HCT116 (cell line): ENCODE measurements around the gene MYADML2. TPM values are rescaled to one million over a fixed set of nuclear protein-coding genes. Genes with fewer than 3 reads are reported as not detected.

Experiments
- ATAC-seq: fragments of 200-7000 bp; cut with Tn5 transposase; 2 replicates; pipeline ENCODE4 v1.9.1; 2020; ENCODE audit warnings: mild to moderate bottlenecking, moderate library complexity
- BruUV-seq: library from RNA; stranded (reverse); fragments of 400-500 nt; replicated peaks from 2 replicates; lab custom pipeline; 2021; lab: Mats Ljungman, UMichigan
- CTCF ChIA-PET: fragments of 300-600 bp; sonication (Branson Sonifier 250); formaldehyde crosslinking; loops from one replicate; lab custom pipeline; 2021; ENCODE audit warnings: antibody characterized with exemption; lab: Charles Lee
- POLR2A ChIA-PET: fragments of 300-600, 350-600 bp; sonication (Branson Sonifier 250); formaldehyde crosslinking; loops from one replicate; lab custom pipeline; 2021; ENCODE audit warnings: antibody characterized with exemption; lab: Charles Lee
- RAD21 ChIA-PET, 2 experiments: fragments of 300-600 bp; sonication (Branson Sonifier 250); formaldehyde crosslinking; loops; one replicate each; lab custom pipeline; 2023; ENCODE audit warnings: low total read pairs in 2 of 2; ENCODE audit not compliant: uncharacterized antibody in 2 of 2, unreplicated experiment in 2 of 2, low non-redundant PET in 1 of 2; lab: Charles Lee
- DNase-seq: peaks from one replicate; pipeline ENCODE4 v3.0.0-alpha.2; 2010; ENCODE audit warnings: low read depth, low spot score
- H2AFZ ChIP-seq: fragments of 200-600 bp; shearing (Covaris generic), sonication (generic); 2 replicates; pipeline ENCODE4 v1.6.1; 2017; ENCODE audit warnings: low read depth, mixed run types, mixed read lengths, antibody characterized with exemption, low read length; ENCODE audit not compliant: poor library complexity, severe bottlenecking
- H3K27ac ChIP-seq: 2 replicates; pipeline ENCODE4 v1.5.1; 2012; ENCODE audit warnings: low read depth, low read length
- H3K27me3 ChIP-seq: fragments of 200-600 bp; sonication (generic); 2 replicates; pipeline ENCODE4 v1.6.1; 2016; ENCODE audit warnings: mixed run types, low read length, mixed read lengths; ENCODE audit not compliant: insufficient read depth
- H3K36me3 ChIP-seq, 2 experiments: fragments of 200-500 bp in 1 of 2; fragments of 200-600 bp in 1 of 2; sonication (Bioruptor generic) in 1 of 2; sonication (generic) in 1 of 2; 2 replicates each; pipeline versions ENCODE4 v1.5.1 to v1.6.1; 2014 to 2016; ENCODE audit warnings: low read length in 2 of 2, inconsistent platforms in 1 of 2, mixed read lengths in 1 of 2, mixed run types in 1 of 2; ENCODE audit not compliant: insufficient read depth in 2 of 2, control insufficient read depth in 1 of 2
- H3K4me1 ChIP-seq, 2 experiments: fragments of 200-600 bp in 1 of 2; sonication (generic) in 1 of 2; 2 replicates each; pipeline versions ENCODE4 v1.5.1 to v1.6.1; 2012 to 2017; ENCODE audit warnings: low read length in 2 of 2, inconsistent platforms in 1 of 2, mild to moderate bottlenecking in 1 of 2, mixed read lengths in 1 of 2, mixed run types in 1 of 2, moderate library complexity in 1 of 2; ENCODE audit not compliant: insufficient read depth in 2 of 2, control insufficient read depth in 1 of 2
- H3K4me2 ChIP-seq: fragments of 200-600 bp; sonication (generic); 2 replicates; pipeline ENCODE4 v1.6.1; 2017; ENCODE audit warnings: mixed run types, low read length, mixed read lengths
- H3K4me3 ChIP-seq, 2 experiments: fragments of 200-600 bp in 1 of 2; sonication (generic) in 1 of 2; replicated peaks in 1 of 2; 2 replicates each; pipeline ENCODE4 v1.5.1; 2011 to 2016; ENCODE audit warnings: low read length in 2 of 2, control low read depth in 1 of 2, low read depth in 1 of 2, mild to moderate bottlenecking in 1 of 2, mixed read lengths in 1 of 2, mixed run types in 1 of 2
- H3K79me2 ChIP-seq: fragments of 200-600 bp; sonication (generic); 2 replicates; pipeline ENCODE4 v1.6.1; 2017; ENCODE audit warnings: mild to moderate bottlenecking, mixed run types, low read length, moderate library complexity, mixed read lengths; ENCODE audit not compliant: insufficient read depth
- H3K9ac ChIP-seq: fragments of 200-600 bp; sonication (generic); 2 replicates; pipeline ENCODE4 v1.6.1; 2016; ENCODE audit warnings: low read length, mixed read lengths
- H3K9me2 ChIP-seq: fragments of 200-600 bp; sonication (generic), shearing (Covaris generic); 2 replicates; pipeline ENCODE4 v1.6.1; 2017; ENCODE audit warnings: mixed run types, mild to moderate bottlenecking, moderate library complexity; ENCODE audit not compliant: insufficient read depth
- H3K9me3 ChIP-seq, 2 experiments: fragments of 200-500 bp in 1 of 2; fragments of 200-600 bp in 1 of 2; sonication (Bioruptor generic) in 1 of 2; sonication (generic) in 1 of 2; 2 replicates each; pipeline ENCODE4 v1.6.1; 2014 to 2017; ENCODE audit warnings: low read length in 2 of 2, mixed read lengths in 2 of 2, inconsistent platforms in 1 of 2, low read depth in 1 of 2, mild to moderate bottlenecking in 1 of 2, mixed run types in 1 of 2, moderate library complexity in 1 of 2; ENCODE audit not compliant: control insufficient read depth in 1 of 2, insufficient read depth in 1 of 2
- H4K20me1 ChIP-seq: fragments of 200-600 bp; sonication (generic), shearing (Covaris generic); 2 replicates; pipeline ENCODE4 v1.6.1; 2017; ENCODE audit warnings: mixed run types, mild to moderate bottlenecking, moderate library complexity; ENCODE audit not compliant: insufficient read depth
- CBX3 ChIP-seq: IDR thresholded peaks from 2 replicates; pipeline ENCODE4 v1.6.1; 2012; ENCODE audit warnings: low read depth
- CEBPB ChIP-seq: IDR thresholded peaks from 2 replicates; pipeline ENCODE4 v1.6.1; 2012; ENCODE audit warnings: low read depth
- EGR1 ChIP-seq: IDR thresholded peaks from 2 replicates; pipeline ENCODE4 v1.6.1; 2012; ENCODE audit warnings: low read depth
- ELF1 ChIP-seq: IDR thresholded peaks from 2 replicates; pipeline ENCODE4 v1.6.1; 2012; ENCODE audit warnings: low read depth, borderline replicate concordance
- EZH2 ChIP-seq: fragments of 200-600 bp; sonication (generic); IDR thresholded peaks from 2 replicates; pipeline ENCODE4 v1.6.1; 2017; ENCODE audit warnings: antibody characterized with exemption, mixed run types
- POLR2A ChIP-seq: IDR thresholded peaks from 2 replicates; pipeline ENCODE4 v1.7.0; 2011; ENCODE audit warnings: borderline replicate concordance; ENCODE audit not compliant: insufficient read depth, insufficient read length; ENCODE audit errors: extremely low read depth
- POLR2AphosphoS5 ChIP-seq: IDR thresholded peaks from 2 replicates; pipeline ENCODE4 v1.6.1; 2011; ENCODE audit warnings: mild to moderate bottlenecking, low read depth, low read length, moderate library complexity
- SP1 ChIP-seq: IDR thresholded peaks from 2 replicates; pipeline ENCODE4 v1.6.1; 2012; ENCODE audit warnings: low read depth
- SRF ChIP-seq: IDR thresholded peaks from 2 replicates; pipeline ENCODE4 v1.6.1; 2012; ENCODE audit warnings: low read depth
- TCF7L2 ChIP-seq: IDR thresholded peaks from 2 replicates; pipeline ENCODE4 v1.7.0; 2011; ENCODE audit warnings: borderline replicate concordance, inconsistent platforms; ENCODE audit not compliant: insufficient read depth, insufficient read length; ENCODE audit errors: extremely low read depth
- intact Hi-C: fragments of 100-400 bp; cut with micrococcal nuclease; formaldehyde crosslinking; loops from 2 replicates; pipeline ENCODE4 v1.10.0; 2022
- total RNA-seq: library from RNA; stranded (reverse); gene quantifications from one replicate; pipeline ENCODE4 v1.2.1, GENCODE V29; 2021; ENCODE audit not compliant: unreplicated experiment
- TF ChIP-seq, protein P1 (sequence below): IDR thresholded peaks from 2 replicates; pipeline ENCODE4 v1.6.1; 2011; ENCODE audit warnings: mild to moderate bottlenecking, low read length, moderate library complexity; ENCODE audit not compliant: insufficient replicate concordance; ENCODE audit errors: extremely low read depth
- TF ChIP-seq, protein P2 (sequence below): IDR thresholded peaks from 2 replicates; pipeline ENCODE4 v1.6.1; 2012; ENCODE audit warnings: low read depth
- TF ChIP-seq, protein P3 (sequence below): IDR thresholded peaks from 2 replicates; pipeline ENCODE4 v1.6.1; 2012
- TF ChIP-seq, protein P4 (sequence below), 3 experiments: fragments of 200-600 bp in 1 of 3; sonication (generic) in 1 of 3; IDR thresholded peaks in 2 of 3; conservative IDR thresholded peaks in 1 of 3; 2 replicates each; pipeline ENCODE4 v1.5.1; 2012 to 2017; ENCODE audit warnings: low read depth in 2 of 3, low read length in 2 of 3, antibody characterized with exemption in 1 of 3, borderline replicate concordance in 1 of 3, control low read depth in 1 of 3, mild to moderate bottlenecking in 1 of 3, mixed read lengths in 1 of 3, mixed run types in 1 of 3, moderate library complexity in 1 of 3; ENCODE audit not compliant: insufficient read depth in 1 of 3
- TF ChIP-seq, protein P5 (sequence below): IDR thresholded peaks from 2 replicates; pipeline ENCODE4 v1.6.1; 2012

Gene MYADML2
- total RNA-seq, 1 experiment from 2014 or later, result not detected

DNA sequence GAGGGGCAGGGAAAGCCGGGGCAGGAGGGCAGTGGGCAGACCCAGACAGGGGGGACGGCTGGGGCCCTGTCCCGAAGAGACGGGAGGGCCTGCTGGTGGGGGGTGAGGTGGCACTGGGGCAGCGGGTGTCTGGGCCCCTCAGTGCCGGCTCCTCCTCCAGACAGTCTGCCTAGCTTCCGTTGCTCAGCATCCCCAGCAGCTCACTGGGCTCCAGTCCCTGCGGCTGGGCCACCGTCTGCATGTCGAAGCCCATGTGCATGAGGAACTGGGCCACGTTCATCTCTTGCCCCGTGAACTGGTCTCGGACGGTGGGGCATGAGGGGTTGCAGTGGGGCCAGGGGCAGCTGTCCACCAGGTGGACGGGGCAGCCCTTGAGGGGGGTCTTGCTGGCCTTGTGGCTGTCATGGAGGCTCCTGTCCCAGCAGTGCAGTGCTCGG lies 5.8 kb upstream of the MYADML2 start (continued):
- TF ChIP-seq TCF7L2 (no peak), CEBPB (no peak), POLR2A (no peak), SP1 (no peak), EZH2 (no peak)

DNA sequence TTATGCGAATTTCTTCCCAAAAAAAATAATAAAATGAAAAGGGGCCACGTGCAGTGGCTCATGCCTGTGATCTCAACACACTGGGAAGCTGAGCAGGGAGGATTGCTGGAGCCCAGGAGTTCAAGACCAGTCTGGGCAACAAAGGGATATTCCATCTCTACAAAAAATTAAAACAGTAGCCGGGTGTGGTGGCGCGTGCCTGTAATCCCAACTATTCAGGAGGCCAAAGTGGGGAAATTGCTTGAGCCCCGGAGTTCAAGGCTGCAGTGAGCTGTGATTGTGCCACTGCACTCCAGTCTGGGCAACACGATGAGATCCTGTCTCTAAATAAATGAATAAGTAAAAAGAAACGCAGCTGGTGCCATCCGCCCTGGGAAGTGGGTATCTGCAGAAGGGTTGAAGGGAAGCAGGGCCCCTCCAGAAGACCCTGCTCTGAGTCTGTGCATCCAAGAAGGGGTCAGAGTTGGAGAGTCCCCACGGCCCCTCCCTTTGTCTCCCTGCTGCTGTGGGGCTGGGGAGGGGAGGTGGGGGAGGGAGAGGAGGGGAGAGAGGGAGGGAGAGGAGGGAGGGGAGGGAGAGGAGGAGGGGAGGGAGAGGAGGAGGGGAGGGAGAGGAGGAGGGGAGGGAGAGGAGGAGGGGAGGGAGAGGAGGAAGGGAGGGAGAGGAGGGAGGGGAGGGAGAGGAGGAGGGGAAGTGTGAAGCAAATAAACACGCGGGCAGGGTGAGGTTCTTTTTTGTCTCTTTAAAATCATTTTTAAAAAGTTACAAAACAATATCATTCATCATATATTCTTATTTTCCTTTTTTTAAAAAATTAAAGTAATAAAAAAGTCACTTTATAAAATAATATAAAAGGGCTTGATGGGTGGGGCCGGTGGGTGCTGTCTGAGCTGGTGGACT lies 5.0 kb upstream of the MYADML2 start:
- no peaks in the 10 kb centered on the region for H3K36me3 ChIP-seq
- H2AFZ ChIP-seq, result no peak overlapping the region
- H3K27ac ChIP-seq, result no peak overlapping the region
- intact Hi-C loops, result no loop called here
- no peaks in the 10 kb centered on the region for H3K27me3 ChIP-seq
- peaks cover 0 to 13% of the 10 kb centered on the region in 2 experiments; a peak in 1 of 4 replicates for H3K4me1 ChIP-seq
- H3K4me3 ChIP-seq, result no peak overlapping the region
- H3K9me3 ChIP-seq, result no peaks in the 10 kb centered on the region
- ATAC-seq (no peak), DNase-seq (no peak)
- ChIA-PET CTCF (interaction anchor here (2.0 to 3.5 kb wide), 2 partner anchors 8 to 69 kb away, joined by 7 to 22 read pairs; partner anchors contain the start of genes CENPX and LRRC45), POLR2A (interaction anchor here (0.9 to 2.6 kb wide), 2 partner anchors 70 to 91 kb away, joined by 4 to 6 read pairs; partner anchors contain the start of genes CENPX and LRRC45), RAD21 (no interaction called here)
- no TSS peak for BruUV-seq
- no peaks in the 10 kb centered on the region for H3K79me2 ChIP-seq
- H3K4me2 ChIP-seq, result no peak overlapping the region
- H3K9ac ChIP-seq, result no peak overlapping the region
- no peaks in the 10 kb centered on the region for H4K20me1 ChIP-seq
- no peaks in the 10 kb centered on the region for H3K9me2 ChIP-seq
- TF ChIP-seq, protein P1, sequence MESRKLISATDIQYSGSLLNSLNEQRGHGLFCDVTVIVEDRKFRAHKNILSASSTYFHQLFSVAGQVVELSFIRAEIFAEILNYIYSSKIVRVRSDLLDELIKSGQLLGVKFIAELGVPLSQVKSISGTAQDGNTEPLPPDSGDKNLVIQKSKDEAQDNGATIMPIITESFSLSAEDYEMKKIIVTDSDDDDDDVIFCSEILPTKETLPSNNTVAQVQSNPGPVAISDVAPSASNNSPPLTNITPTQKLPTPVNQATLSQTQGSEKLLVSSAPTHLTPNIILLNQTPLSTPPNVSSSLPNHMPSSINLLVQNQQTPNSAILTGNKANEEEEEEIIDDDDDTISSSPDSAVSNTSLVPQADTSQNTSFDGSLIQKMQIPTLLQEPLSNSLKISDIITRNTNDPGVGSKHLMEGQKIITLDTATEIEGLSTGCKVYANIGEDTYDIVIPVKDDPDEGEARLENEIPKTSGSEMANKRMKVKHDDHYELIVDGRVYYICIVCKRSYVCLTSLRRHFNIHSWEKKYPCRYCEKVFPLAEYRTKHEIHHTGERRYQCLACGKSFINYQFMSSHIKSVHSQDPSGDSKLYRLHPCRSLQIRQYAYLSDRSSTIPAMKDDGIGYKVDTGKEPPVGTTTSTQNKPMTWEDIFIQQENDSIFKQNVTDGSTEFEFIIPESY, result no peak
- TF ChIP-seq SRF, result no peak
- TF ChIP-seq POLR2AphosphoS5, result no peak
- TF ChIP-seq EGR1, result no peak
- no peak for TF ChIP-seq ELF1
- TF ChIP-seq, protein P2, sequence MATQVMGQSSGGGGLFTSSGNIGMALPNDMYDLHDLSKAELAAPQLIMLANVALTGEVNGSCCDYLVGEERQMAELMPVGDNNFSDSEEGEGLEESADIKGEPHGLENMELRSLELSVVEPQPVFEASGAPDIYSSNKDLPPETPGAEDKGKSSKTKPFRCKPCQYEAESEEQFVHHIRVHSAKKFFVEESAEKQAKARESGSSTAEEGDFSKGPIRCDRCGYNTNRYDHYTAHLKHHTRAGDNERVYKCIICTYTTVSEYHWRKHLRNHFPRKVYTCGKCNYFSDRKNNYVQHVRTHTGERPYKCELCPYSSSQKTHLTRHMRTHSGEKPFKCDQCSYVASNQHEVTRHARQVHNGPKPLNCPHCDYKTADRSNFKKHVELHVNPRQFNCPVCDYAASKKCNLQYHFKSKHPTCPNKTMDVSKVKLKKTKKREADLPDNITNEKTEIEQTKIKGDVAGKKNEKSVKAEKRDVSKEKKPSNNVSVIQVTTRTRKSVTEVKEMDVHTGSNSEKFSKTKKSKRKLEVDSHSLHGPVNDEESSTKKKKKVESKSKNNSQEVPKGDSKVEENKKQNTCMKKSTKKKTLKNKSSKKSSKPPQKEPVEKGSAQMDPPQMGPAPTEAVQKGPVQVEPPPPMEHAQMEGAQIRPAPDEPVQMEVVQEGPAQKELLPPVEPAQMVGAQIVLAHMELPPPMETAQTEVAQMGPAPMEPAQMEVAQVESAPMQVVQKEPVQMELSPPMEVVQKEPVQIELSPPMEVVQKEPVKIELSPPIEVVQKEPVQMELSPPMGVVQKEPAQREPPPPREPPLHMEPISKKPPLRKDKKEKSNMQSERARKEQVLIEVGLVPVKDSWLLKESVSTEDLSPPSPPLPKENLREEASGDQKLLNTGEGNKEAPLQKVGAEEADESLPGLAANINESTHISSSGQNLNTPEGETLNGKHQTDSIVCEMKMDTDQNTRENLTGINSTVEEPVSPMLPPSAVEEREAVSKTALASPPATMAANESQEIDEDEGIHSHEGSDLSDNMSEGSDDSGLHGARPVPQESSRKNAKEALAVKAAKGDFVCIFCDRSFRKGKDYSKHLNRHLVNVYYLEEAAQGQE, result no peak
- TF ChIP-seq CBX3, result no peak
- TF ChIP-seq, protein P3, sequence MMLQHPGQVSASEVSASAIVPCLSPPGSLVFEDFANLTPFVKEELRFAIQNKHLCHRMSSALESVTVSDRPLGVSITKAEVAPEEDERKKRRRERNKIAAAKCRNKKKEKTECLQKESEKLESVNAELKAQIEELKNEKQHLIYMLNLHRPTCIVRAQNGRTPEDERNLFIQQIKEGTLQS, result no peak
- TF ChIP-seq SP1, result no peak
- TF ChIP-seq, protein P4, sequence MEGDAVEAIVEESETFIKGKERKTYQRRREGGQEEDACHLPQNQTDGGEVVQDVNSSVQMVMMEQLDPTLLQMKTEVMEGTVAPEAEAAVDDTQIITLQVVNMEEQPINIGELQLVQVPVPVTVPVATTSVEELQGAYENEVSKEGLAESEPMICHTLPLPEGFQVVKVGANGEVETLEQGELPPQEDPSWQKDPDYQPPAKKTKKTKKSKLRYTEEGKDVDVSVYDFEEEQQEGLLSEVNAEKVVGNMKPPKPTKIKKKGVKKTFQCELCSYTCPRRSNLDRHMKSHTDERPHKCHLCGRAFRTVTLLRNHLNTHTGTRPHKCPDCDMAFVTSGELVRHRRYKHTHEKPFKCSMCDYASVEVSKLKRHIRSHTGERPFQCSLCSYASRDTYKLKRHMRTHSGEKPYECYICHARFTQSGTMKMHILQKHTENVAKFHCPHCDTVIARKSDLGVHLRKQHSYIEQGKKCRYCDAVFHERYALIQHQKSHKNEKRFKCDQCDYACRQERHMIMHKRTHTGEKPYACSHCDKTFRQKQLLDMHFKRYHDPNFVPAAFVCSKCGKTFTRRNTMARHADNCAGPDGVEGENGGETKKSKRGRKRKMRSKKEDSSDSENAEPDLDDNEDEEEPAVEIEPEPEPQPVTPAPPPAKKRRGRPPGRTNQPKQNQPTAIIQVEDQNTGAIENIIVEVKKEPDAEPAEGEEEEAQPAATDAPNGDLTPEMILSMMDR (IDR thresholded peaks at IDR 0.05 in 2 of 3, conservative IDR thresholded peaks at IDR 0.05 in 1 of 3; ENCODE audit: borderline replicate concordance in 1 of 3, insufficient read depth in 1 of 3, low read depth in 2 of 3, low read length in 2 of 3), result no peak
- TF ChIP-seq, protein P5, sequence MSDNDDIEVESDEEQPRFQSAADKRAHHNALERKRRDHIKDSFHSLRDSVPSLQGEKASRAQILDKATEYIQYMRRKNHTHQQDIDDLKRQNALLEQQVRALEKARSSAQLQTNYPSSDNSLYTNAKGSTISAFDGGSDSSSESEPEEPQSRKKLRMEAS, result no peak
